HG02870 (cell line): ENCODE measurements around the gene GSC2.

Experiments used
- ATAC-seq: cut with Tn5 transposase; IDR thresholded peaks from one replicate; pipeline ENCODE4 v1.9.1; 2021; ENCODE audit warnings: mild to moderate bottlenecking, moderate library complexity; ENCODE audit not compliant: unreplicated experiment

Gene GSC2

GRCh38 chr22:19121631-19122142, 28.4 kb downstream of the GSC2 start:
- peak; percentile 15 for ATAC-seq

GRCh38 chr22:19120829-19121630, 29.1 kb downstream of the GSC2 start:
- ATAC-seq, result no peak

GRCh38 chr22:19119949-19120348, 30.1 kb downstream of the GSC2 start:
- no peak for ATAC-seq

GRCh38 chr22:19118329-19118880, 31.7 kb downstream of the GSC2 start:
- ATAC-seq, result no peak

- ATAC-seq, result no peak
These were observed 33.0 kb downstream of the GSC2 start for GRCh38 chr22:19117111-19117512.

- ATAC-seq, result no peak
These were observed 34.5 kb downstream of the GSC2 start for GRCh38 chr22:19115628-19116027.

- ATAC-seq, result no peak
These were observed 35.0 kb downstream of the GSC2 start for GRCh38 chr22:19114984-19115552.

- no peak for ATAC-seq
These were observed 36.7 kb downstream of the GSC2 start for GRCh38 chr22:19113429-19113828.

- no peak for ATAC-seq
These were observed 38.5 kb downstream of the GSC2 start for GRCh38 chr22:19111584-19111983.

GRCh38 chr22:19111140-19111539, 39.0 kb downstream of the GSC2 start:
- no peak for ATAC-seq

GRCh38 chr22:19110646-19111045, 39.4 kb downstream of the GSC2 start:
- no peak for ATAC-seq

- ATAC-seq, result no peak
These were observed 40.0 kb downstream of the GSC2 start for GRCh38 chr22:19110064-19110458.

- ATAC-seq, result peak; percentile 76
These were observed 40.7 kb downstream of the GSC2 start for GRCh38 chr22:19109198-19110063.

- no peak for ATAC-seq
These were observed 41.3 kb downstream of the GSC2 start for GRCh38 chr22:19108807-19109197.

GRCh38 chr22:19107730-19108074, 42.4 kb downstream of the GSC2 start:
- ATAC-seq, result no peak

- no peak for ATAC-seq
These were observed 43.0 kb downstream of the GSC2 start for GRCh38 chr22:19106886-19107729.

GRCh38 chr22:19105867-19106802, 44.0 kb downstream of the GSC2 start:
- ATAC-seq, result no peak

GRCh38 chr22:19105456-19105855, 44.6 kb downstream of the GSC2 start:
- ATAC-seq, result no peak
